ENCODE measurements around the gene SHISA5. TPM values are rescaled to one million over a fixed set of nuclear protein-coding genes. Genes with fewer than 3 reads are reported as not detected.
"Not testable (repeated sequence)": the region's sequence is repeated elsewhere in the genome, so short reads cannot be mapped to it uniquely, and the experiment has no call there.

SHISA5 gene, protein sequence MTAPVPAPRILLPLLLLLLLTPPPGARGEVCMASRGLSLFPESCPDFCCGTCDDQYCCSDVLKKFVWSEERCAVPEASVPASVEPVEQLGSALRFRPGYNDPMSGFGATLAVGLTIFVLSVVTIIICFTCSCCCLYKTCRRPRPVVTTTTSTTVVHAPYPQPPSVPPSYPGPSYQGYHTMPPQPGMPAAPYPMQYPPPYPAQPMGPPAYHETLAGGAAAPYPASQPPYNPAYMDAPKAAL
- polyA plus RNA-seq (2012; ENCODE audit: insufficient read depth, insufficient read length, low read depth) = 124 TPM

DNA sequence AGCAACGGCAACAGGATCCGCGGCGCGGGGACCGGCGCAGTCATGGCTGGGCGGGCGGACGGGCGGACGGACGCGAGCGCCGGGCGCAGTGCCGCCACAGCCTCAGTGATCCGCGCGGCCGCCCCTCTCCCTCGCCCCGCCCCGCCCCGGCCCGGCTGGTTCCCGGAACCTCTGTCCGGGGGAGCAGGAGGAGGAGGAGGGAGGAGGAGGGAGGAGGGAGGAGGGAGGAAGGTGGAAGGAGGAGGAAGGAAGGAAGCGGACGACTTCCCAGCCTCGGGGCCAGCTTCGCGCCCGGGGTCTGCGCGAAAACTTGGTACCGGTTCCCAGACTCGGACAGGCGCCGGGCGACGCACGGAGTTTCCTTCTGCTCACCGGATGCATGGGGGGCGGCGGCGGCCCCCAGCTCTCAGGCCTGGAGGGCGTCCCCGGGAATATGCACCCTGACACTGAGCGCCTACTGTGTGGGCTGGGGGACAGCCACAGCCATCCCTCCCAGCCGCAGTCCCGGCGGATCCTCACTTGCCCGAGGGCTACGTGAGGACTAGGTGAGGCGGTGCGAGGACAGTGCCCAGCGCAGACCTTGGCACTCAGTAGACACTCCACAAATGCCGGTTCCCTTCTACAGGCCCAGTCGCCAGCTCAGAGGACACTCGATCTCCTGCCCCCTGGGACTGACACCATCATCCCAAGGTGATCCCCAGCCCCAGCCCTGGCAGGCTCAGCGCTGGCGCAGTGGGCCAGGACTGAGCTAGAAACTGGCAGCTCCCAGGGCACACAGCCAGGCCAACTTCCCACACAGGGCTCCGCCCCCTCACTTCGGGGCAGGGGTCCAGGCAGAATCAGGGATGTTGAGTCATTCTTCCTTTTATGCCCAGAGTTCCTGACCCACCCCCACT lies at the start of gene SHISA5:
Gene SHISA5, minus strand, starts transcription at position 124 of the 896 bp plus-strand sequence. Its CDS starts 80 bp downstream, at position 44.
- H3K4me3 ChIP-seq (ENCODE audit: low read depth, low read length) = peak within 1 kb of the TSS; percentile 54
- no peak for TF ChIP-seq CTCF (IDR thresholded peaks at IDR 0.05; ENCODE audit: low read depth, low read length)
- peaks cover 4% of the 10 kb centered on the region for H3K4me1 ChIP-seq
- peak; percentile 44 for DNase-seq
- H3K9me3 ChIP-seq = no peaks in the 10 kb centered on the region
- H3K36me3 ChIP-seq = no peaks in the 10 kb centered on the region
- no peaks in the 10 kb centered on the region for H3K27me3 ChIP-seq

DNA sequence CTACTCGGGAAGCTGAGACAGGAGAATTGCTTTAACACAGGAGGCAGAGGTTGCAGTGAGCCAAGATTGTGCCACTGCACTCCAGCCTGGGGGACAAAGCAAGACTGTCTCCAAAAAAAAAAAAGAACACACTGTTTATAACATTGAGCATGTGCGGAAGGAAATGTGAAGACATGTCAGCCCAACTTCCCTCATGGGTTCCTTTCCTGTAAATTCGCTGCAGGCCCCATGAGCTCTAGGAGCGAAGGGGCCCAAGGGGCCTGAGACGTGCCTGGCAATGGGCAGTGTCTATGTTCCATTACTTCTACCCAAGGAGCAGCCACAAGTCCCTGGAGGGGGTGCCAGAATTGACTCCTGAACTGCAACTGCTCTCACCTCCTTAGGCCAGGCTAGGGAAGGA lies 49.4 kb upstream of the SHISA5 start:
- Histone ChIP-seq H3K36me3 (no peaks in the 10 kb centered on the region), H3K4me1 (peaks cover 2% of the 10 kb centered on the region; the same call in 1 of the 2 replicates), H3K9me3 (no peaks in the 10 kb centered on the region), H3K27me3 (no peaks in the 10 kb centered on the region), H3K4me3 (ENCODE audit: low read depth, low read length) (no peak overlapping the region)
- DNase-seq = no peak
- TF ChIP-seq CTCF (IDR thresholded peaks at IDR 0.05; ENCODE audit: low read depth, low read length) = no peak

DNA sequence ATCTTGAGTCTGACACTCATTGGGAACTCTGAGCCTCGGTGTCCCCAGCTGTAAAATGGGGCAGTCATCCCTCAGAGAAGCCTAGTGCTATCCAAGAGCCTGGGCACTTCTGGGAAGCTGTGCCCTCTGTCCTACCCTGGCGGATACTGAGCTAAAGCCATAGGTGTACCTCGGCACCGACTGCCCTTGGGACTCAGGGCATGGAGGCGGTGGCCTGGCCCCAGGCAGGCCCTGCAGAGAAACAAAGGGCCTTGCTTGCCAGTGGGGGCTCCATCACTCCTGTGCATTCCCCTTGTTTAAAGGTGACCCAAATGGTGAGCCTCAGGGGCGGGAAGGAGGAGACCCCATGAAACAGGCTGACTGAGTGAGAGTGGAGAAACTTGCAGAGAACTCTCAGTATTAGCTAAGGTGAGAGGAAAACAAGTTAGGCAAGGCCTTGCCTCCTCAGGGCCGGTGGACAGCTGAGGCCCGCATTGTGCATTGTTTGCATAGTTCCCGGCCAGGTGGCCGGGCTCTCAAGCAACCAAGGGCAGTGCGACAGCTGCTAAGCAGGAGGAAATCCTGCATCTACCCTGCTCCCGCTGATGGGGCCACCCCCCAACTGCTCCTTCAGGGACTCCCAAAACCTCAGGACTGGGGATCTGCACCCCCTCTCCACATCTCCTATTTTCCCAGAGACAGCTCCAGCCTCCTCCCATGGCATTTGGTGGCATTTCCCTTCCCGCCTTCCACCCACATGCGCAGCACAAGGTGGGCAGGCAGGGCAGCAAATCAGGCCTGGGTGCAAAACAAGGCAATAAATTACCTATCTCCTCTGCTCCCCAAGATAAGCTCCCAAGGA lies 48.4 kb upstream of the SHISA5 start:
- Histone ChIP-seq H3K4me3 (ENCODE audit: low read depth, low read length) (no peak overlapping the region), H3K27me3 (no peaks in the 10 kb centered on the region), H3K36me3 (no peaks in the 10 kb centered on the region), H3K9me3 (no peaks in the 10 kb centered on the region), H3K4me1 (peaks cover 2% of the 10 kb centered on the region; the same call in 1 of the 2 replicates)
- no peak for TF ChIP-seq CTCF (IDR thresholded peaks at IDR 0.05; ENCODE audit: low read depth, low read length)
- DNase-seq = no peak

- H3K4me1 ChIP-seq; DNase-seq; H3K9me3 ChIP-seq; H3K36me3 ChIP-seq; H3K4me3 ChIP-seq (ENCODE audit: low read depth, low read length); H3K27me3 ChIP-seq: not testable (repeated sequence)
Measured at GRCh38 chr3:48551651-48552050, 47.7 kb upstream of the SHISA5 start.

DNA sequence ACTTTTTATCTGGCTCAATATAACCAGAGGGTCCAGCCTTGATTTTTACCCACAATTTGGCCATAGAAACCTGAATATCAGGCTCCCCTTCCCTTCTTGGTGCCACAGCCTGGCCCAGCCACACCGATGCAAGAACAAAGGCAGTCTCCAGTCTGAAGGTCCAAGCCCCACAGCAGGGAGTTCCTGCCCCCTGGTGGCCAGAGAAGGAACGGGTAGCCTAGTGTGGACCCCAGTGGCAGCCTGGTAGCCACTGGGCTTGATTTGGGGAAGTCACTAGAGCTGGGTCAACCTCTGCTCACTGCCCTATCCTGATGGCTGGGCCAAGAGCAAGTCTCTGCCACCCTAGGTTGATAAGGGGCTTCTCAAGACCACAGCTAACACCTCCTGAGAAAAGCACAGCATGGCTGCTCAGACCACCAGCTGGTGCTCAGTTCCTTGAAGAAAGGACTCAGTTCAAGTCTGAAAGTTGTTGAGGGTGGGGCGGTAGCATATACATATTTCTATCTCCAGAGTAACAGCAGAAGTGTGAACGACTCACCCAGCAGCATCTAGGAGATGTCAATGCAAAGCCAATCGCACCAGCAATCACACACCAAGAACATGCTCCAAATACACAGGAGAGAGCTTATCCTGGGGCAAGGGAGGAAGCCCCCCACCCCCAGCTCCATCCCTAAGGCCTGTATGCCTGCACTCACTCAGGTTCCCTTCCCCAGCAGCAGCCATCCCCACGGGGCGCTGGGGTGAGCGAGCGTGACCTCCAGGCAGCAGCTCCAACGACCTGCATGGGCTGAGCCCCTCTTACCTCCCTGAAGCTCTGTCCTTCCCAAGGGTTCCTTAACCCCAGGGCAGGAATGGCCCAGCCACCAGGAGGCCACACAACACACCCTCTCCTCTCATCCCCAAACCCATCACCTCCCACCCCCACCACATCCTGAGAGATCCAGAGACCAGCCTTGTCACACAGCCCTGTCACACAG lies 45.0 kb upstream of the SHISA5 start:
- H3K36me3 ChIP-seq = no peaks in the 10 kb centered on the region
- DNase-seq = peak; percentile 79
- H3K4me1 ChIP-seq = no peaks in the 10 kb centered on the region
- no peak overlapping the region for H3K4me3 ChIP-seq (ENCODE audit: low read depth, low read length)
- no peaks in the 10 kb centered on the region for H3K27me3 ChIP-seq
- TF ChIP-seq CTCF (IDR thresholded peaks at IDR 0.05; ENCODE audit: low read depth, low read length) = peak; percentile 83
- H3K9me3 ChIP-seq = no peaks in the 10 kb centered on the region
